Endothelial cell of umbilical vein (primary cell): ENCODE measurements around the gene CELSR3.

Experiments used
- CTCF ChIP-seq, 2 donors: IDR thresholded peaks; 1 replicate in 1 of 2; 2 replicates in 1 of 2; pipeline ENCODE4 v1.5.1; 2011; ENCODE audit warnings: low read length in 2 of 2, mild to moderate bottlenecking in 2 of 2, moderate library complexity in 2 of 2, control low read depth in 1 of 2, inconsistent platforms in 1 of 2, low read depth in 1 of 2; ENCODE audit not compliant: insufficient read depth in 1 of 2; ENCODE audit errors: extremely low read depth in 1 of 2
- EZH2 ChIP-seq: IDR thresholded peaks from 2 replicates; pipeline ENCODE4 v1.6.1; 2012; ENCODE audit warnings: borderline replicate concordance, low read depth, mild to moderate bottlenecking, moderate library complexity, low read length, inconsistent platforms; ENCODE audit not compliant: severe bottlenecking
- POLR2A ChIP-seq: IDR thresholded peaks from 2 replicates; pipeline ENCODE4 v1.6.1; 2012; ENCODE audit warnings: low read depth, mild to moderate bottlenecking, control low read depth, low read length

- TF ChIP-seq POLR2A (no peak), CTCF (IDR thresholded peaks at IDR 0.05; ENCODE audit: extremely low read depth in 1 of 2, insufficient read depth in 1 of 2, low read depth in 1 of 2, low read length in 2 of 2) (no peak), EZH2 (no peak)
These were observed 24.6 kb upstream of the CELSR3 start for GRCh38 chr3:48687220-48687678.
